Limb (tissue), 2 donors: Measurements from ENCODE around the gene ZSCAN9.

Experiments used
- DNase-seq, 2 donors: peaks; one replicate each; pipeline ENCODE4 v3.0.0-alpha.2; 2016; ENCODE audit errors: extremely low spot score in 2 of 2

ZSCAN9 gene

DNA sequence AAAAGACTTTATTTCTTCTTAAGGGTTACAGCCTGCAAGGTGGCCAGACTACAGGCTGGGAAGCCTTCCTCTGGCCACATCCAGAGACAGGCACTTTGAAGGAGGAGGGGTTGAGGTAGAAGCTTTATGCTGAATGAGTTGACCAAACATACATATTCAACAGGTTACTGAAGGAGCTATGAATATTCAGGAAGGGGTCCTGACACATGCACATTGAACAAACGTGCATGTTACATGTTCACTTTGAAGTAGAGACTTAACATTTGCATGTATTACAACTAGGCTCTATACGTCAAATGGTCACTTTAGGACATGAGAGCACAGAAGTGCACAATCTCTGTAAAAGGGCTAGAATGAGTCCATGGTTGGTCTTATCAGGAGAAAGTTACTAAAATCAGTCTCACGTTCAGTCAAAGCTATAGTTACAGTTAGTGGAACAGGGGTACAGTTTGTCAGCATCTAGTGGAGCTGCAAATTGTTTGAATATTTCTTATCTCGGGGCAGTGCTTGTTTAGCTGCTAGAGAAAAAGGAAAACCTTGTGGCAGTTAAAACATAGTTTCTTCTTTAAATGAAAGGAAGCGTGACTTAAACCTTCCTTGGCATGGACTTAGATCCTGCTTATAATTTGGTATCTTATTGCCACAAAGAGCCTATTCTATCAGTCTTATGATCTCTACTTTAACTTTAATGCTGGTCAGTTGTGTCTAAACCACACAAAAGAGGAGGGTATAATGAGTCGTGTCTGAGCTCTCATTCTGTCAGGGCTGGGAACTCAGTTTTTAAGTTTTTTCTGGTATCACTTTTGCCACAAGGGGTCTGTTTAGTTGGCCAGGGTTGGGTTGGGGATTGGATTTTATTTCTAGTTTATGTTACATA, 4.6 kb upstream of the ZSCAN9 start:
- DNase-seq = no peak

DNA sequence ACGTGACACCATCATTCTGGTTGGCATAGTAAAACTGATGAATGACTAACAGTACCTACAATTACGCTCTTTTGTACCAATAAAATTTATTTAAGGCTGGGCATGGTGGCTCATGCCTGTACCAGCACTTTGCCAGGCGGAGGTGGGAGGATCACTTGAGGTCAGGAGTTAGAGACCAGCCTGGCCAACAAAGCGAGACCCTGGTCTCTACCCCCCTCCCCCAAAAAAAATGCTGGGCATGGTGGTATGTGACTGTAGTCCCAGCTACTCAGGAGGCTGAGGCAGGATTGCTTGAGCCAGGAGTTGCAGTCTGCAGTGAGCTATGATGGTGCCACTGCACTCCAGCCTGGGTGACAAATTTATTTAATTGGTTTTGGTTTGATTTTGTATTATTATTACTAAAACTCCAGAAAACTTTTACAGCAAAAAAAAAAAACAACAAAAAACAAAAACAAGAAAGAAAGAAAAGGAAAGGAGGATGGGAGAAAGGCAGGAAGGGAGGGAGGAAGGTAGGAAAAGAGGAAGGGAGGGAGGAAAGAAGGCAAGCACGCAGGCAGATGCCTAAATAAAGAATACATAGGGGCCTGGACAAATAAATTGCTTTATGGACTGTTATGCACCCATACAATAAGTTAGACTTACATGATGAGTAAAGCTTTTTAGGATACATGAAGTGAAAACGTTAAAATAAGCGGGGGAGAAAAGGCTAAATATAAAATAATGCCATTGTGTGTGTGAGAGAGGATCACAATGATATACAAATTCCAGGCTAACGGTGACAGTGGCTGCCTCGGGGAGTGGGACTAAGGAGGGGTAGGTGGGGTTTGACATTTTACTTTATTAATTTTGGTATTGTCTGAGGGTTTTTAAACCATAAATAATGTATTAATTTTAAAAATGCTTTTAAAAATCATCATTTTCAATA, 682 bp upstream of the ZSCAN9 start:
- no peak for DNase-seq

DNA sequence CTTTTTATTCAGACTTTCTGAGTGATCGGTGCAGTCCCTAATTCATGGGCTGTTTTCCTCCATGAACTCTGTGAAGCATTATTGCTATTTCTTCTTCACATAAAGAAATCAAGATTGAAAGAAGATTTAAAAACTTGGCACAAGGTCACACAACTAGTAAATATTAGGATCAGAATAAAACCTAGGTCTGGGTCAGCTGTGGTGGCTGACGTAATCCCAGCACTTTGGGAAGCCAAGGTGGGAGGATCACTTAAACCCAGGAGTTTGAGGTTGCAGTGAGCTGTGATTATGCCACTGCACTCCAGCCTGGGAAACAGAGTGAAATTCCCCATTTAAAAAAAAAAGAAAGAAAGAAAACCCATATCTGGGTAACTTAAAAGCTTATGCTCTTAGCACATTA, 1.4 kb downstream of the ZSCAN9 start:
- DNase-seq = no peak

DNA sequence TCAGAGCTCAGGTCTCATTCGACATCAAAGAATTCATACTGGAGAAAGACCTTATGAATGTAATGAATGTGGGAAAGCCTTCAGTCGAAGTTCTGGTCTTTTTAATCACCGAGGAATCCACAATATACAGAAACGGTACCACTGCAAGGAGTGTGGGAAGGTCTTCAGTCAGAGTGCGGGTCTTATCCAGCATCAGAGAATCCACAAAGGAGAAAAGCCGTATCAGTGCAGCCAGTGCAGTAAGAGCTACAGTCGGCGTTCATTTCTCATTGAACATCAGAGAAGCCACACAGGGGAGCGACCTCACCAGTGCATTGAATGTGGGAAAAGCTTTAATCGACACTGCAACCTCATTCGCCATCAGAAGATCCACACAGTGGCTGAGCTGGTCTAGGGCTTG, 7.7 kb downstream of the ZSCAN9 start:
- DNase-seq = no peak

DNA sequence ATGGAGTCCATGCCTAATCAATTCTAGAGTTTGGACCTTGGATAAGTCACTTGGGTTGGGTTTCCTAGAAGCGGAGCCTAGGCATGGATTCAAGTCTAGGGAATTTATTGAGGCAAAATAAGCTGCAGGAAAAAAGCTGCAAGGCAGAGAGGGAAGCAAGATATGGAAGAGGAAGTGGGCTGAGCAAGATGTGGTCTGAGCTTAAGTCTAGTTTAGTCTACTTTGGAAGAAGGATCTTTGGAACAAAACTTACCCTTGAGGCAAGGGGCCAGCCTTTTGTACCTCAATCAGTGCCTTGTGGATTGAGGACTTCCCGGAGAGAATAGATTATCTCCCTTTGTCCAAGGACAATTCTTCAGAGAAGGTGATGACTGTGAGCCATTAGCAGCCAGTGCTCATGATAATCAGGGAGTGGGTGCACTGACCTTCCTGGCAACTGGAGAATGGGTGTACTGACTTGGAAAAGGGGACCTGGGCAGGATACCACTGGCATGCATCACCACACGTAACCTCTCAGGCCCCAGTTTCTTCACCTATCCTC, 10.9 kb downstream of the ZSCAN9 start:
- no peak for DNase-seq

DNA sequence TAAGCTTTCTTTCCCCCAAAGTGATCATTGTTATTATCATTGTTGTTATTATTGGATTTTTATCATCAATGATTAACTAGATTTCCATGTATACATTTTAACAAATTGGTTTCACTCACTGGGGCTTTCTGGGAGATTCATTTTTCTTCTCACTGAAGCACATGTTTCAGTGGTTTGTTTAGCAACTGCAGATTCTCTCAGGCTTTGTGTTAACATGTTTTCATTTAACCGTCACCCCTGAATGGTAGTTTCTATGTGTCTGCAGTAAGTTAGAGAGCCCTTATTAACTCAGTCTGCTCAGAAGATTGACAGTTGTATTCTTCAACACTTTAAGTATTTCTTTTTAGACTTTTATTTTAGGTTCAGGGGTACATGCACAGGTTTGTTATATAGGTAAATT, 14.6 kb downstream of the ZSCAN9 start:
- DNase-seq = no peak

DNA sequence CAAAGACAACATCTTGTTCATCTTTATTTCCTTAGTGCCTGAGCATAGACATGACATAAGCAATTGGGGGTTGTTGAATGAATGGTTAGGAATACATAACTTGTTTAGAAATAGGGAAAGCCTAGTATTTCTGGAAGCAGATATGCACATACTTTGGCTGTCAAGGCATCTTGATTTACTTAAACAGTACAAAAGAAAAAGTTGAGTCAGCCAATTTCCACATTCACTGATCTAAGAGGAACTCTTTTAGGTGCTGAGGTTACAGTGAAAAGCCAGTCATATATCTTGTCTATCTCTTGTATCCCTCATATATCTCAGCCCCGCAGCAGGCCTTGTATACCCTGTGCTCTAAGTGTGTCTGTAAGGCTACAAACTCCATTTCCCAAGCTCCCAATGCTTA, 15.4 kb downstream of the ZSCAN9 start:
- no peak for DNase-seq

DNA sequence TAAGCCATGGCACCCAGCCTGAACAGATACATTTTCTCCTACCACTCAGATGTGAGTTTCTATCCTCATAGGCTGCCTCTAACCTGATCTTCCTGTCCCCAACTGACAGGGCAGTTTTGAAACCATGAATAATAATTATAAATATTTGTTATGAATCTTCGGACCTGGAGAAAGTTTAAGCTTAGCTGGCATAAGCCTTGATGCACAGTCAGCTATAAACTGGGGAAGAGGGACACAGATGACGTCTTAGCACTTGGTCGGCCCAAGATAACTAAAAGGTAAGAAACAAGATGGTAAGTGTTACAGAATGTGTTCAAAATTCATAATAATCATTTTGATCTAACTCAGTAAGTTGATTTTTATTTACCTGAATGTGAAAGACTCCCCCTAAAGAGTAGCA, 18.9 kb downstream of the ZSCAN9 start:
- no peak for DNase-seq

DNA sequence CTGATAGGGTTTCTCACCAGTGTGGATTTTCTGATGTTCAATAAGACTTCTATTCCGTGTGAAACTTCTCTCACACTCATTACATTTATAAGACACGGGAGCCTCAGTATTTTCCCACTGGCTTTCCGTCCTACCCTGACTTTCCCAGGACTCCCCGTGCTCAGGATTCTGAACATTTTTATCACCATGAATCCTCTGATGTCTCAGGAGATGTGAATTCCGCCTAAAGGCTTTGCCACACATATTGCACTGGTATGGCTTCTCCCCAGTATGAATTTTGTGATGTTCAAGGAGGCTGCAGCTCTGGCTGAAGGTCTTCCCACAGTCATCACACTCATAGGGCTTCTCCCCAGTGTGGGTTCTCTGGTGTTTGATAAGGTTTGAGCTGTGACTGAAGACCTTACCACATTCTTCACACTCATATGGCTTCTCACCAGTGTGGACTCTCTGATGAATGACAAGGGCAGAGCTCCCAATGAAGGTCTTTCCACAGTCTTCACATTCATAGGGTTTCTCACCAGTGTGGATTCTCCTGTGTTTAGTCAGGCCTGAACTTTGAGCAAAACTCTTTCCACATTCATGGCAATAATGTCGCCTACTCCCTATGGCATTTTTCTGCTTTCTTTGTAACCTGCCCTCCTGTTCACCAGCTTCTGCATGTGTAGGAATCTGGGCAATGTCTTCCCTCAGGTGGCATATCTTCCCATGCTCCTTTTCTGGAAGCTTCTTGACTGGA, 20.3 kb downstream of the ZSCAN9 start:
- DNase-seq = no peak

DNA sequence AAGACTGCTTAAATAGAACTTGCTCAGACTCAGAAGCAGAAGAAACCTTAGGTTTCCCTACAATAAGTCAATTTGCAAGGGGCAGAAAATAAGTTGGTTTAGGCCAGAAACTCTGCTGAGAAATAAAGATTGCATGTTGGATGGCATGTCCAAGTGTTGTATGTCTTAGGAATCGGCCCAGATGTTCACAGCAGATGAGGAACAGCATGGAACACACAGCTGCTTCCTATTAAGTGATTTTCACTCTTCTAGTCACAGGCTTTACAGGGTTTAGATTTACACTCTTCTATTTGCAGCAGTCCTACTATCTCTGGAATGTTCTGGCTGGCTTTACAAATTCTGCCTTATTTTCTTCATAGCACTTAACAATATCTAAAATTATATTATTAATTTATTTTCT, 23.8 kb downstream of the ZSCAN9 start:
- DNase-seq = no peak

DNA sequence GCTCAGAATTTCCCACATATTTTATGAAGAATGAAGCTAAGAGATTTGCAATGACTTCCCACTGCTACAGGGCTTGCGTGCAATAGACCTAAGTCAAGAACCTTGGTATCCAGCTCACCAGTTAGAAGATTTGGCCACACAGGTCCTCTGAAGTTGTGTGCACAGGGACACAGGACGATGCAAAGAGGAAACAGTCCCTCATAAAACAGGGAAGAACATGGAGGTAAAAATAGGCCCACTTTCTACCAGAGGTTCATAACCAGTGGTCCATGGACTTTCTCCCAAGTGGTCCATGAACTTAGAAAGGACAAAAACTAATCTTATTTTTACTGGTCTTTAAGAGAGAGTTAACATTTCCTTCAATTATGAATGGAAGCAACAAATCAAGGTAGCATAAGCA, 25.7 kb downstream of the ZSCAN9 start:
- no peak for DNase-seq

DNA sequence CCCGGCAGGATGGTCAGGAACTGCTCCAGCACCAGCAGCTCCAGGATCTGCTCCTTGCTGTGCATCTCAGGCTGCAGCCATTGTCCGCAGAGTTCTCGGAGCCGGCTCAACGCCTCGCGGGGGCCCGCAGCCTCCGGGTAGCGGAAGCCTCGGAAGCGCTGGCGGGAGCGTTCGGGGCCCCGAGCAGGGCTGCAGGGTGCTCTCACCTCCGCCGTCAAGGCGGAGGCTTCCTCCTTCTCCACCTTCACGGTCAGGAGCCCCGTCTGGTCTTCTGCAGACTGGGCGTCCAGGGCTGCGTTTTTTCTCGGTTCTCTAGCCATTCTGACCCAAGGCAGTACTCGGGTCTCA, 26.6 kb downstream of the ZSCAN9 start:
- no peak for DNase-seq

DNA sequence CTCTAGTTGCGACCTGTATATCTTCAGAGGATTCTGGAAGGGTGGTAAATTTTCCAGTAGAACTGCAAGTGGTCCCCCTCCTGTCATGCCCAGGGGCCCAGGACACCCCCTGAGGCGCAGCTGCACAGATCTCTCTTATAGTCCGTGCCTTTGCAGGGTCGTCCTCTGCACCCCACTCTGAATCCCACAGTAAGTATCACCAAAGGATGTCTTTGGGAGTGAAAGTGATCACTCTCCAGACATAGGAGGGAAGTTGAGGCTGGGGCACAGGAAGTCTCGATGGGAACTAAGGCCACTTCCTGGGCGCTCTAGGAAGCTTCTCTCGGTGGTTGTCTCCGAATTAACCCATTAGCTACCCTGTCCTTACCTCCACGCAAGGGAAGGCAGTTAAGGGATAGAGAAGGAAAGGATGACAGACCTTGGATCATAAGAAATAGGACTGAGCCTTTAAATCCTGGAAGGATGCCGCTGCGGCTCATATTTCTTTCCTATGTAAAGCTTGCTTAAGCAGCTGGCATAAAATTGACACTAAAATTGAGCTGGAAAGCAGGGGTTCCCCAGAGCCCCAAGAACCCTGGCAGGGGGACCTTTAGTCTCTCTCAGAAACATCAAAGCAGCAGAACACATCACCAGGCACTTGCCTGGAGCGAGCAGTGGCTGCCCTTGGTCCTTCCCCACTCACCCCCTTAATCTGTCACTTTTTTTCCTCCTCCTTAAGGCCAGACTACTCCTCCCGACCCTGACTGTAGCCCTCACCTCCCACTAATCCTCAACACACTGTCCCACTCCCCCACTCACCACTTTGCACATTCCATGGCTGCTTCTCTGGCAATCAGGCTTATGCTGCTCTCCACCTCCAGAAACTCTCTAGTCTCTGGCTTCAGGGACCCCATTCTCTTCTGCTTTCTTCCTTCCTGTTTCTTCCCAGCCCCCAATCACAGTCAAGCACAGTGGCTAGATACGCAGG, 27.2 kb downstream of the ZSCAN9 start, which contains the start of gene ZKSCAN4:
Gene ZKSCAN4 (minus strand): TSS at position 261 of the 967 bp plus-strand sequence. CDS start 289 bp downstream, outside the sequence.
- DNase-seq = peak; percentile 88 to 89

DNA sequence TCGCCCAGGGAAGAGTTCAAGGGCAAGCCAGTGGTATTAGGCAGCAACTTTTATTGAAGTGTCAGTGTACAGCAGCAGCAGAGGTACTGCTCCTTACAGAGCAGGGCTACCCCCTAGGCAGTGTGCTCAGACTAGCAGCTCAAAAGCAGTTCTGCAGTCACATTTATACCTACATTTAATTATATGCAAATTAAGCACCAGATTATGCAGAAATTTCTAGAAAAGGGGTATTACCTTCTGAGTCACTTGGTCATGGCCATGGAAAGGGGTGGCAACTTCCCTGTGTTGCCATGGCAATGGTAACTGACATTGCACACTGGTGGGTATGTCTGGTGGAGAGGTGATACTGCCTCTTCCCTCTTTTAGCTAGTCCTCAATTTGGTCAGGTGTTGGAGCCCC, 29.0 kb downstream of the ZSCAN9 start:
- no peak for DNase-seq

DNA sequence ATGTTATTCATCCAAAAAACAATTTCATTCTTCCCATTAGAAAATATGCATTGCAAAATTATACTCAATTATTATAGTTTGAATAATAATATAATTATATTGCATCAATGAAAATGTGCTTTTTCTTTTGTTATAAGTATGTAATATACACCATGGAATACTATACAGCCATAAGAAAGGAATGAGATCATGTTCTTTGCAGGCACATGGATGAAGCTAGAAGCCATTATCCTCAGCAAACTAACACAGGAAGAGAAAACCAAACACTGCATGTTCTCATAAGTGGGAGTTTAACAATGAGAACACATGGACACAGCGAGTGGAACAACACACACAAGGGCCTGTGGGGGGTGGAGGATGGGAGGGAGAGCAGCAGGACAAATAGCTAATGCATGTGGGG, 32.0 kb downstream of the ZSCAN9 start:
- DNase-seq = no peak

DNA sequence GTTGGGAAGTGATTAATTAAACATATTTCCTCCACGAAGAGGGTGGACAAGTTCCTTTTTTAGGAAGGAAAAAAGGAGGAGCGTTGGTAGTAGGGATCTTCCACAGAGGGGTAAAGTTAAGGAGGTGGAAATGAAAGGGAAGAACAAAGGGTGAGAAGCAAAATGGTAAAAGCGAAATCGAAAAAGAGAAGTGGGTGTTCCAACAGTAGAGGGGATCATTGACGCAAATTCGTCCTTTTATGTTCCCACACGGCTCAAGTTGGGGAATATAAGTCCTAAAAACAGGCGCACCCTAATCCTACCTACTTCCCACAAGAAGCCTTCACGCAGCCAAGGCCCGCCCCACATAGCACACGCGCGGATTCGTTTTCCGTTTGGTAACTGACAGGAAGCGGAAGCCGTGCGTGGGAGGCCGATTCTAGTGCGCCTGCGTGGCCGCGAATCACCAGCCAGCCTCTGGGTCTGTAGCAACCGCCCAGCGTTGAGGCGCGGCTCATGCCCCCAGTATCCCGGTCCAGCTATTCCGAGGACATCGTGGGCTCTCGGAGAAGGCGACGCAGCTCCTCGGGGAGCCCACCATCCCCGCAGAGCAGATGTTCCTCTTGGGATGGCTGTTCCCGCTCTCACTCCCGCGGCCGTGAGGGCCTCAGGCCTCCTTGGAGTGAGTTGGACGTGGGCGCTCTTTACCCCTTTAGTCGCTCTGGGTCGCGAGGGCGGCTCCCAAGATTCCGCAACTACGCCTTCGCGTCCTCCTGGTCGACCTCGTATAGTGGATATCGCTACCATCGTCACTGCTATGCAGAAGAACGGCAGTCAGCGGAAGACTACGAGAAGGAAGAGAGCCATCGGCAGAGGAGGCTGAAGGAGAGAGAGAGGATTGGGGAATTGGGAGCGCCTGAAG, 34.1 kb downstream of the ZSCAN9 start, which contains the start of gene NKAPL:
Gene NKAPL (plus strand): TSS at position 421 of the 901 bp plus-strand sequence. CDS start 75 bp downstream, at position 496.
- DNase-seq = peak; percentile 64 to 75

DNA sequence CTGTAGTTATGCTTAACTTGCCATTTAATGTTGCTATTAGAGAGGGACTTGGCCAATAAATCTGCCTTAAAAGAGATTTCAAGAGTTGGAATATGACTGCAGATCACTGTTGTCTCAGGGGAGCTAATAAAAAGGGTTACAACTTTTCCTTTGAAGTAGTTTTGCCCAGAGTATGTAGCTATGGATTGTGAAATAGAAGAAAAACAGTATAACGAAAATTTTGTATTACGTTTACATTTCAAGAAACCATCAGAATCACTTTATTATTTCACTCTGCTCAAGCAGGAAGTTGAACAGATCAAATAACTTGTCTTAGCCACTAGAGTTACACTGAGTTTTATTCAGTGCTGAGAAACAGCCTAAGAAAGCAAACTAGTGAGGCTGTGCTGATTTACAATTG, 38.8 kb downstream of the ZSCAN9 start:
- DNase-seq = no peak

DNA sequence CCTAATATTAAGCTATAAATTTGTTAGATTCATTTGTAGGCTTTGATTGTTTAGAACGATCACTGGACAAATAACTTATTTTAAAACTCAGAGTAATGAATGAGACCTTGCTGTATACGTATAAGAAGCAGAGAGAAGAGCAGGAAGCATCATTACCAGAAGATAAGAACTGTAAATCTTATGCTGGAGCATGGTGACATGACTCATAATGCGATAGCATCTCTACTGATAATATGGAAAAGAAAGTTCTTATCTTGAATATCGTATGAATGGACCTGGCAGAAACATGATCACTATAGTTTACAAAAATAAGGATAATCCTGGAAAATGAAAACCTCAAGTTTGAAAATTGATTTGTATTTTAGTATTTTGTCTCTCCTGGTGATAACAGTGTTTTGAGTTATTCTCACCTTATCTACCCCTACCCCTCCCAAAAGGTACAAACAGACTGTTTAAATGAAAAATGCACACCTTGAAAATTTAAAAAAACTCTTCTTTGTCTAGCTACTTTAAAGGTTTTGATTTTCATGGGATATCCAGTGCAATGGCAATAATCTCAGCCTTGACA, 39.8 kb downstream of the ZSCAN9 start:
- DNase-seq = no peak

DNA sequence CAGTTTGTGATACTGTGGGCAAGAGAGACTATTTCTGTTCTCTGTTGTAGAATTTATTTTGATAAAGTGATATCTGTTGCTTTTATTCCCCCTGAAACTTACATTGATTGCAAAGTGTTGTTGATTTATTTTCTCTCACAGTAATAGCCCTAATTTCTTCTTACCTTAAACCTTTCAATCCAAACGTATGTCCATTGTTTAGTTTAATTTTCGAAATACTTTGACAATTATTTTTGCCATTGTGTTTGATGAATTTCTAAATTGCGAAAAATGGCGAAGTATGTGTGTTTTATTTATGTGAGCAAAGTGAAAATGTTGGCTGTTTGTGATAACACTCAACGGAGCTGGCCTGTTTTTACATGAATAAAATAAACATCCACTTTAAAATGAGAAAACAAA, 41.5 kb downstream of the ZSCAN9 start:
- no peak for DNase-seq
